ENCODE data around the gene FAM24B. TPM values are rescaled to one million over a fixed set of nuclear protein-coding genes. Genes with fewer than 3 reads are reported as not detected.

FAM24B gene
- total and polyA plus RNA-seq, 5 donors, result 0.47 to 1.4 (median 1.1) TPM

GRCh38 chr10:122856902-122857301 lies 22.5 kb downstream of the FAM24B start:
- no peak for DNase-seq
- Histone ChIP-seq H3K4me3 (ENCODE audit: low read length) (no peak overlapping the region), H3K4me1 (ENCODE audit: control insufficient read depth, insufficient read depth, low read length) (no peaks in the 10 kb centered on the region), H3K9me3 (ENCODE audit: control insufficient read depth, low read length) (no peaks in the 10 kb centered on the region), H3K27me3 (ENCODE audit: control insufficient read depth, insufficient read depth) (no peaks in the 10 kb centered on the region), H3K27ac (ENCODE audit: low read length) (no peak overlapping the region)
- 79% methylated on average over 1 of the region's 1 CpG for WGBS
- no peak for ATAC-seq
- intact Hi-C loops (cut with DNase I), result no loop called here

DNA sequence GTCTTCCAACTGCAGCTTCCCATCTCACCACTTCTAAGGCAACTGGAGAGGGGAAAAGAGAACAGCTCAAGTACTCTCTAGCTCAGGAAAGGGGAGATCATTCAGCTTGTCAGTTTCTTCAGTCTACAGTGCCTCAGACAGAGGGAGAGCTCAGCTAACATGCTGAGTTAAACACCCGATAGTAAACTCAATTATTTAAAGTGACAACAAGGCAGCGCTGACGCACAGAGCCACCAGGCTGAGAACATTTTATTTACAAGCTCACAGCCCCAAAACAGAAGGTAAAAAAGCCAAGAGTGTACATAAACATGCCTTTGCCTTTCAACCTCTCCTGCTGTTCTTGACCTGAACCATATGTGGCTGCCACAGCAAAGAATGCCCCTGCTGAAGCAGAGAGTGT lies 23.6 kb downstream of the FAM24B start:
- no peak overlapping the region for H3K4me3 ChIP-seq (ENCODE audit: low read length)
- DNase-seq (no peak), ATAC-seq (no peak)
- no peaks in the 10 kb centered on the region for H3K4me1 ChIP-seq (ENCODE audit: control insufficient read depth, insufficient read depth, low read length)
- H3K27ac ChIP-seq (ENCODE audit: low read length), result no peak overlapping the region
- H3K27me3 ChIP-seq (ENCODE audit: control insufficient read depth, insufficient read depth), result no peaks in the 10 kb centered on the region
- intact Hi-C loops (cut with DNase I), result no loop called here
- no peaks in the 10 kb centered on the region for H3K9me3 ChIP-seq (ENCODE audit: control insufficient read depth, low read length)
- WGBS, result 74% methylated on average over 3 of the region's 3 CpGs

- no peak for DNase-seq
- H3K27me3 ChIP-seq (ENCODE audit: control insufficient read depth, insufficient read depth), result no peaks in the 10 kb centered on the region
- H3K4me1 ChIP-seq (ENCODE audit: control insufficient read depth, insufficient read depth, low read length), result no peaks in the 10 kb centered on the region
- H3K4me3 ChIP-seq (ENCODE audit: low read length), result no peak overlapping the region
- H3K9me3 ChIP-seq (ENCODE audit: control insufficient read depth, low read length), result no peaks in the 10 kb centered on the region
- 81% methylated on average over 5 of the region's 5 CpGs for WGBS
- H3K27ac ChIP-seq (ENCODE audit: low read length), result no peak overlapping the region
- intact Hi-C loops (cut with DNase I), result no loop called here
- ATAC-seq, result no peak
Observed at GRCh38 chr10:122854648-122855047, 24.7 kb downstream of the FAM24B start.

DNA sequence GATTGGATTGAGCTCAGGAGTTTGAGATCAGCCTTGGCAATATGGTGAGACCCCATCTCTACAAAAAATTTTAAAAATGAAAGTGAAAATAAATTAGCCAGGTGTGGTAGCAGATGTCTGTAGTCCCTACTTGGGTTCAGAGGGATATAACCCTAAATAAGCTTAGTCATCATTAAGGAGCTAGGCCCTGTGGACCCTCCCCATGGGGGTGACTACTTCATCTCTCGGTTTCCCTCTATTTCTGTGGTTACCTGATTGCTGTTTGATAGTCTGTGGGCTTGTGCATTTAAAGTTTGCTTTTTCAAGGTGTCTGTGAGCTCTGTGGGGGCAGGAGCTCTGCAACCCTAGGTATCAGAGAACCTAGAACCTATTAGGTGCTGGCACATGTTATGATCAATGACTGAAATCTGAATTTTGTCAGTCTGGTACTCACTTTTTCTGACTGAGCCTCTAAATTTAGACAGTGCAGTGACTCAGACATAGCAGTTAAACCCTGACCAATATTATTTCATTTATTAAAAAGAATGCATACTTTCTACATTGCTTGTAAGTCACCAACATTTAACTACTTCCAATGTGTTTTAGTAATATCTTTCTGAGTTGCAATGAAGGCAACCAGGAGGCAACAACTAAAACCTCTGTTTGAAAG lies 25.6 kb downstream of the FAM24B start:
- H3K4me1 ChIP-seq (ENCODE audit: control insufficient read depth, insufficient read depth, low read length), result no peaks in the 10 kb centered on the region
- ATAC-seq (no peak), DNase-seq (no peak)
- intact Hi-C loops (cut with DNase I), result no loop called here
- H3K9me3 ChIP-seq (ENCODE audit: control insufficient read depth, low read length), result no peaks in the 10 kb centered on the region
- no peak overlapping the region for H3K4me3 ChIP-seq (ENCODE audit: low read length)
- H3K27me3 ChIP-seq (ENCODE audit: control insufficient read depth, insufficient read depth), result no peaks in the 10 kb centered on the region
- H3K27ac ChIP-seq (ENCODE audit: low read length), result no peak overlapping the region
- WGBS, result 87% methylated on average over 1 of the region's 1 CpG

DNA sequence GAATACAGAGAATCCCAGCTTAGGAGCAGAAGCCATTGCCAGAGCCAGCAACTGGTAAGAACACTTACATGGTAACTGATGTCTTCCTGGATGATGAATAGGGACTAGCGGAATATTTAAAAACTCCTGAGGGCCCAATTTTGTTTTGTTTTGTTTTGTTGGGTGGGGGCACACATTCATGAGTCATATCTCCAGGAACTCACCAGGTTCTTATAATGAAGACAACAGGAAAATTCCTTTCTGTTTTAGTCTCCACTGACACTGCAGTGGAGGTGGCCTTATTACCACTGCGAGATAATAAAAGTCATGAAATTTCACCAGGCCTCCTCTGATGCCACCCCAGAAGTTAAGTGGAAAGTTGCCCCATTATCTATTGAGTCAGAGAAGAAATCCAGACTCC lies 27.1 kb downstream of the FAM24B start:
- ATAC-seq, result no peak

DNA sequence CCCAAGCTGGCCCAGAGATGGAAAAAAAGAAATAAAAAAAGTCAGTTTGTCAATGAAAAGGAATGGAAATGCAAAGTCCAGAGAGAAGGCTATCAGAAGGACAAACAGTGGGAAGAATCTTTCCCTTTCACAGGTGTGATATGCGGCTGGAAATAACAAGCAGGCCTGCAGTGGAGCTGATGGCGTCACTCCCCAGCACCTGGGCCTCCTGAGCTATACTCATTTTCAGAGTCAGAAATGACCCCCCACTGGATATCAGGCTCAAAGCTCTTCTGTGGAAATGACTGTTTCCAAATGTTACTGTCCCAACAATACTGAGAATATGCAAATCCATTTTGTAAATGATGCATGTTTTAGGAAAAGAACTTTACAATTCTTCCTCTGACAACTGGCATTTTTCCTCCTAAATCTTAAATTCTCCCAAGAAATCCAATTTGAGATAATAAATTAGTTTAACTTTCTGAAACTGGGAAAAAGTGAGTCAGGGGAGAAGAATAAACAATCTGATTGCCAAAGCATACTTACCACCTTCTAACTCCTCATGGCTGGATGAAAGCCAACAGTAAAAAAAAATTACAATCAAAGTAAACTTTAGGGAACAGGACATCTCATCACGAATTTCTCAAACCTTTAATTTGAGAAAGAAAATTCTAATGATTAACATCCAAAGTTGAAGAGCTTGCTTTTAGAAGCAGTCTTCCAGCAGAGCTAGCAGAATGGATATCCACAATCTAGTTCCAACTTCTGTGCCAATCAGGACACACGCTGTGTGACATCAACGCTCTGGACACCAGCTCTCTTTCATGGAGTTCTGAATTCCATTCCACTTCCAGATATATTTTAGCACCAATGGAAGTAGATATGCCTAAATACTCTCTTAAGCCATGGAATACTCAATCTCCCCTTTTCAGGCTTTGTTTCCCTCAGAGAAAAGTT lies 28.4 kb downstream of the FAM24B start:
- H3K9me3 ChIP-seq (ENCODE audit: control insufficient read depth, low read length), result no peaks in the 10 kb centered on the region
- intact Hi-C loops (cut with DNase I), result no loop called here
- no peaks in the 10 kb centered on the region for H3K27me3 ChIP-seq (ENCODE audit: control insufficient read depth, insufficient read depth)
- H3K4me1 ChIP-seq (ENCODE audit: control insufficient read depth, insufficient read depth, low read length), result no peaks in the 10 kb centered on the region
- 61% methylated on average over 5 of the region's 5 CpGs for WGBS
- H3K4me3 ChIP-seq (ENCODE audit: low read length), result no peak overlapping the region
- DNase-seq (no peak), ATAC-seq (no peak)
- no peak overlapping the region for H3K27ac ChIP-seq (ENCODE audit: low read length)

More for the DNA sequence above, 27.1 kb downstream of the FAM24B start:
- H3K27me3 ChIP-seq (ENCODE audit: control insufficient read depth, insufficient read depth), result no peaks in the 10 kb centered on the region
- H3K4me1 ChIP-seq (ENCODE audit: control insufficient read depth, insufficient read depth, low read length), result no peaks in the 10 kb centered on the region
- no peak overlapping the region for H3K27ac ChIP-seq (ENCODE audit: low read length)
- intact Hi-C loops (cut with DNase I), result no loop called here
- no peak overlapping the region for H3K4me3 ChIP-seq (ENCODE audit: low read length)
- 95% methylated on average over 2 of the region's 2 CpGs for WGBS
- no peaks in the 10 kb centered on the region for H3K9me3 ChIP-seq (ENCODE audit: control insufficient read depth, low read length)
- DNase-seq, result no peak

- Histone ChIP-seq H3K4me1 (ENCODE audit: control insufficient read depth, insufficient read depth, low read length) (no peaks in the 10 kb centered on the region), H3K4me3 (ENCODE audit: low read length) (no peak overlapping the region), H3K27me3 (ENCODE audit: control insufficient read depth, insufficient read depth) (no peaks in the 10 kb centered on the region), H3K27ac (ENCODE audit: low read length) (no peak overlapping the region), H3K9me3 (ENCODE audit: control insufficient read depth, low read length) (no peaks in the 10 kb centered on the region)
- 68% methylated on average over 12 of the region's 12 CpGs for WGBS
- intact Hi-C loops (cut with DNase I), result no loop called here
- DNase-seq (no peak), ATAC-seq (no peak)
Observed at GRCh38 chr10:122849900-122850605, 29.3 kb downstream of the FAM24B start.

GRCh38 chr10:122849090-122849489 lies 30.3 kb downstream of the FAM24B start:
- WGBS, result 84% methylated on average over 2 of the region's 2 CpGs
- no peaks in the 10 kb centered on the region for H3K4me1 ChIP-seq (ENCODE audit: control insufficient read depth, insufficient read depth, low read length)
- no peaks in the 10 kb centered on the region for H3K9me3 ChIP-seq (ENCODE audit: control insufficient read depth, low read length)
- DNase-seq, result no peak
- ATAC-seq, result no peak
- intact Hi-C loops (cut with DNase I), result no loop called here
- no peak overlapping the region for H3K27ac ChIP-seq (ENCODE audit: low read length)
- no peak overlapping the region for H3K4me3 ChIP-seq (ENCODE audit: low read length)
- no peaks in the 10 kb centered on the region for H3K27me3 ChIP-seq (ENCODE audit: control insufficient read depth, insufficient read depth)

DNA sequence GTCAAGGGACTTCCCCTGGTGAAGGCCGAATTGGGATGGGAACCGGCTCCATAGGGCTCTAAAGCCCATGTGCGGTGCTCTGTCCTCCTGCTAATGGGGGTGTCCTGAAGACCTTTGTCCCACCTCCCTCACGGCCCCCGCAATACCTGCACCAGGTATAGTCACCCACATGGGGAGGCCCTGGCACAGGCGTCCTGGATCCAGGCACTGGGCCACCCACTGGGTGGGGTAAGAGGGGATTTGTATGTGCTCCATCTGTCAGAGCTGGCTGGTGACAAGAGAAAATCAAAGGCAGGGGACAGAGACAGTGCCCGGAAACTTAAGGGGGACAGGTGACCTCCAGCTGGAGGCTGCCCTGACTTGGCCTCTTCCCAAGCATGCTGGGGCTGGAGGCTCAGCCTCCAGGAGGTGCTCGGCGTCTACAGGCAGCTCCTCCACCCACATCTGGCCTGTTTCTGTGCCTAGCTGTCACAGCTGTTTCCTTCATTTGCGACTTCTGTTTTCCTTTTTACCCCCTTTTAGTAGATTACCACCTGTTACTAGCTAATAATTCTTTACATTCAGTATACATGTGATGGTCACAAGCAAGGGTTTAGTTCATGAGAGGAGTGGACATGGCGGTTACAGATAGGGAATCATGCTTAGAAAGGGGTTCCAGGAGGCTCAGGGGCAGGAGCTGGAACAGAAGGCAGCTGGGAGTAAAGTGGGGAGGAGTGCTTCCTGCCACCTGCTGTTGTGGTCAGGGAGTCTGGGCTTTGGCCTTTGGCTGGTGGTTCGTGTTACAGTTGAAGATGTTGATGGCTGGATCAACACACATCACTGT lies 31.4 kb downstream of the FAM24B start:
- Histone ChIP-seq H3K4me3 (ENCODE audit: low read length) (no peak overlapping the region), H3K9me3 (ENCODE audit: control insufficient read depth, low read length) (no peaks in the 10 kb centered on the region), H3K27me3 (ENCODE audit: control insufficient read depth, insufficient read depth) (no peaks in the 10 kb centered on the region), H3K27ac (ENCODE audit: low read length) (no peak overlapping the region), H3K4me1 (ENCODE audit: control insufficient read depth, insufficient read depth, low read length) (no peaks in the 10 kb centered on the region)
- no peak for DNase-seq
- 81% methylated on average over 12 of the region's 12 CpGs for WGBS
- intact Hi-C loops (cut with DNase I), result no loop called here
- ATAC-seq, result no peak

- ATAC-seq (no peak), DNase-seq (no peak)
- intact Hi-C loops (cut with DNase I), result no loop called here
- H3K27ac ChIP-seq (ENCODE audit: low read length), result no peak within 1 kb of the TSS
- no peaks in the 10 kb centered on the region for H3K4me1 ChIP-seq (ENCODE audit: control insufficient read depth, insufficient read depth, low read length)
- H3K4me3 ChIP-seq (ENCODE audit: low read length), result no peak within 1 kb of the TSS
- 71% methylated on average over 5 of the region's 5 CpGs for WGBS
- H3K9me3 ChIP-seq (ENCODE audit: control insufficient read depth, low read length), result no peaks in the 10 kb centered on the region
- no peaks in the 10 kb centered on the region for H3K27me3 ChIP-seq (ENCODE audit: control insufficient read depth, insufficient read depth)
Observed at GRCh38 chr10:122845783-122846332, 33.5 kb downstream of the FAM24B start, which contains the start of gene CUZD1. CUZD1 (minus strand) TSS chr10:122845857; CDS start chr10:122845843, 14 bp downstream.
